Measurements from ENCODE around the gene TPCN1.

Gene TPCN1

DNA sequence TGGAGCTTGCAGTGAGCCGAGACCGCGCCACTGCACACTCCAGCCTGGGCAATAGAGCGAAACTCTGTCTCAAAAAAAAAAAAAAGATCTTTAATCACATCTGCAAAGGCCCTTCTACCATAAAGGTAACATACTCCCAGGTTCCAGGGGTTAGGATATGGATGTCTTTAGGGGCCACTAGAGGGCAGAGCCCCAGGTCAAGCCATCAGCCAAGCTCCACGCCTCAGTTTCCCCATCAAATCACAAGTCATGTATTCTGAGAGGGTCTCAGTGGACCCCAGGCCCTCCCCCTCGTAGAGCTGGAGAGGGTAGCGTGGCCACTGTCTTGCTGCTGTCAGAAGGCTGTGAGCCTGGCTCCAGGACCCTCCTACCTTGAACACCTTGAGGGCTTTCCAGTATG, 94.9 kb downstream of the TPCN1 start:
- no peak for TF ChIP-seq ZFX (IDR thresholded peaks at IDR 0.05; ENCODE audit: borderline replicate concordance)
- TF ChIP-seq, protein P1, sequence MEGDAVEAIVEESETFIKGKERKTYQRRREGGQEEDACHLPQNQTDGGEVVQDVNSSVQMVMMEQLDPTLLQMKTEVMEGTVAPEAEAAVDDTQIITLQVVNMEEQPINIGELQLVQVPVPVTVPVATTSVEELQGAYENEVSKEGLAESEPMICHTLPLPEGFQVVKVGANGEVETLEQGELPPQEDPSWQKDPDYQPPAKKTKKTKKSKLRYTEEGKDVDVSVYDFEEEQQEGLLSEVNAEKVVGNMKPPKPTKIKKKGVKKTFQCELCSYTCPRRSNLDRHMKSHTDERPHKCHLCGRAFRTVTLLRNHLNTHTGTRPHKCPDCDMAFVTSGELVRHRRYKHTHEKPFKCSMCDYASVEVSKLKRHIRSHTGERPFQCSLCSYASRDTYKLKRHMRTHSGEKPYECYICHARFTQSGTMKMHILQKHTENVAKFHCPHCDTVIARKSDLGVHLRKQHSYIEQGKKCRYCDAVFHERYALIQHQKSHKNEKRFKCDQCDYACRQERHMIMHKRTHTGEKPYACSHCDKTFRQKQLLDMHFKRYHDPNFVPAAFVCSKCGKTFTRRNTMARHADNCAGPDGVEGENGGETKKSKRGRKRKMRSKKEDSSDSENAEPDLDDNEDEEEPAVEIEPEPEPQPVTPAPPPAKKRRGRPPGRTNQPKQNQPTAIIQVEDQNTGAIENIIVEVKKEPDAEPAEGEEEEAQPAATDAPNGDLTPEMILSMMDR (IDR thresholded peaks at IDR 0.05), result peak; percentile 46
- no peak overlapping the region for H3K27ac ChIP-seq

DNA sequence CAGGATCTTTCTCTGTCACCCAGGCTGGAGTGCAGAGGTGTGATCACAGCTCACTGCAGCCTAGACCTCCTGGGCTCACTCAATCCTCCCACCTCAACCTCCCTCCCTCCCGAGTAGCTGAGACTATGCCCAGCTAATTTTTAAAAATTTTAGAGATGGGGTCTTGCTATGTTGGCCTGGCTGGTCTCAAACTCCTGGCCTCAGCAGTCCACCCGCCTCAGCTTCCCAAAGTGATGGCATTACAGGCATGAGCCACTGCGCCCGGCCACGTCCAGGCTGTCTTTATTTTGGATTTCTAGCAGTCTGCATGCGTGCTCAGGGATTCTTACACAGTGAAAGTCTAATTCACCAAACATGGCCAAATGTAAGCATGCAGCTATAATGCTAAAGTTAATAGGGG, 95.9 kb downstream of the TPCN1 start:
- TF ChIP-seq, protein P1 (IDR thresholded peaks at IDR 0.05), result no peak
- TF ChIP-seq ZFX (IDR thresholded peaks at IDR 0.05; ENCODE audit: borderline replicate concordance), result no peak
- no peak overlapping the region for H3K27ac ChIP-seq

GRCh38 chr12:113318046-113318656, 96.9 kb downstream of the TPCN1 start:
- no peak overlapping the region for H3K27ac ChIP-seq
- TF ChIP-seq ZFX (IDR thresholded peaks at IDR 0.05; ENCODE audit: borderline replicate concordance), result no peak
- TF ChIP-seq, protein P1 (IDR thresholded peaks at IDR 0.05), result no peak

GRCh38 chr12:113318900-113319628, 97.8 kb downstream of the TPCN1 start:
- H3K27ac ChIP-seq, result no peak overlapping the region
- TF ChIP-seq ZFX (IDR thresholded peaks at IDR 0.05; ENCODE audit: borderline replicate concordance), result no peak
- TF ChIP-seq, protein P1 (IDR thresholded peaks at IDR 0.05), result no peak

DNA sequence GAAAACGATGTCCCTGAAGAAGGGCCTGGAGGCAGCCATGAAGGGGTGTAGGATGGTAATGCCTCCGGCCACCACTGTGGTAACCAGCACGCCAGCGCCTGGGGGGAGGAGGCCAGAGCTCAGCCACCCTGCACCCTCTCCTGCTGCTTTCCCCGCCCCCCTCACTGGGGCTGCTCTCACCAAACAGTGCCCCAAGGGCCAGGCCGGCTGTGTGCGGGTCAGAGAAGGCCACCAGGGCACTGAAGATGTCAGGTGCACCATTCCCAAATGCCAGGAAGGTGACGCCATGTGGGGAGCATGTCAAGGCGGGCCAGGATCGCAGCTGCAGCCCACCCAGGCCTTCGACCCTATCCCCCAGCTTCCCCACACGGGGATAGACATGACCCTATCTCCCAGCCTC, 99.1 kb downstream of the TPCN1 start:
- TF ChIP-seq, protein P1 (IDR thresholded peaks at IDR 0.05), result no peak
- TF ChIP-seq ZFX (IDR thresholded peaks at IDR 0.05; ENCODE audit: borderline replicate concordance), result no peak
- no peak overlapping the region for H3K27ac ChIP-seq

DNA sequence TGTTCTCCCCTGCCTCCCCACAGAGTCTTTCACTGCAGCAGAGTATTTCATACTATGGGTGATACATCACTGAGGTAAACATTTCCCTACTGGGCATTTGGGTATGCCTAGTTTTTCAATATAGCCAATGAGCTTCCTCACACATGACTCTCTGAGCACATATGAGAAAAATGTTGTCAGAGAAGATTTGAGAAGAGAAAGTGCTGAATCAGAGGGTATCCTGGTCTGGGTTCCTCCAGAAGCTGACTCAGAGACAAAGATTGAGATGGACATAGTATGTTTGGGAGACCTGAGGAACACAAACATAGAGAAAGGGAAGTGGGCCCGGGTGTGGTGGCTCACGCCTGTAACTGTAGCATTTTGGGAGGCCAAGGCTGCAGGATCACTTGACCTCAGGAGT, 101.1 kb downstream of the TPCN1 start:
- TF ChIP-seq, protein P1 (IDR thresholded peaks at IDR 0.05), result no peak
- H3K27ac ChIP-seq, result no peak overlapping the region

GRCh38 chr12:113325916-113326315, 104.7 kb downstream of the TPCN1 start:
- no peak overlapping the region for H3K27ac ChIP-seq

More at GRCh38 chr12:113325916-113326315, 104.7 kb downstream of the TPCN1 start:
- TF ChIP-seq, protein P1 (IDR thresholded peaks at IDR 0.05), result no peak
- no peak for TF ChIP-seq ZFX (IDR thresholded peaks at IDR 0.05; ENCODE audit: borderline replicate concordance)

Measured in 22Rv1 (cell line).